DMS 273 treated with DMSO at 0.1 percent for 48 hours (cell line): ENCODE data around the gene PIMREG.

ENCODE experiments used
- DNase-seq: peaks from one replicate; lab custom pipeline; 2025; lab: John Stamatoyannopoulos, UW

The PIMREG gene

DNA sequence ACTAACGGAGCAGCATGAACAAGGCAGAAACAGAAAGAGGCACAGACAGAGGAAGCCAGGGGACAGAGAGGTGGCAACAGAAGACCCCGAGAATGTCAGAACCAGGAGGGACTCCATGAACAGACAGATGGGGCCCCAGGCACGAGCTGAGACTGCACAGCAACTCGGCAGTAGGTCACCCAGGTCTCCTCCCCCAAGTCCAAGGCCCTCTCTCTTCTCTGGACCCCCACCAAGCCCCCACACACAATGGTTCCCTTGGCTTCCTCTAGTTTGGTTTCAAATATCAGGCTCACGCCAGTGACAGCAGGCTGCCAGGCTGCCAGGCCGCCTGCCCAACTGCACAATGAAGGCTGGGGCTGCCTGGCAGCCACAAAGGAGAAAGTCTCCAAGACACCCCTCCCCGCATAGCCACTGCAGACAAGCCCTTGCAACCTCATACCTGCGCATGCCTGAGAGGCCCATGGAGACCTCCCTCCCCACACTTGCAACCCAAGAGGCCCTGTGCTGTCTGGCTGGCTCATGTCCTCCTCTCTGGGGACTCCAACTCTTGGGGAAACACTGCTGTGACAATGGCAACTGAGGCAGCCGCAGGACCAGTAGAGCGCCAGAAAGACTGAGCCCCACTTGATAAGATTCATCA lies 54.8 kb downstream of the PIMREG start:
- no peak for DNase-seq
